HUES6 (cell line): Measurements from ENCODE around the gene CD4.

Experiments
- H3K27ac ChIP-seq: 2 replicates; pipeline ENCODE4 v1.7.0; 2013; ENCODE audit warnings: low read depth, mild to moderate bottlenecking, low read length, inconsistent platforms
- H3K27me3 ChIP-seq: 2 replicates; pipeline ENCODE4 v1.6.1; 2013; ENCODE audit warnings: low read length; ENCODE audit not compliant: control insufficient read depth, insufficient read depth
- H3K36me3 ChIP-seq: 2 replicates; pipeline ENCODE4 v1.6.1; 2013; ENCODE audit warnings: low read length; ENCODE audit not compliant: control insufficient read depth, insufficient read depth
- H3K4me1 ChIP-seq: 2 replicates; pipeline ENCODE4 v1.6.1; 2013; ENCODE audit warnings: low read length; ENCODE audit not compliant: control insufficient read depth, insufficient read depth
- H3K4me3 ChIP-seq: 2 replicates; pipeline ENCODE4 v1.5.1; 2013; ENCODE audit warnings: low read depth, low read length
- H3K9ac ChIP-seq: one replicate; pipeline ENCODE4 v1.6.1; 2013; ENCODE audit warnings: mild to moderate bottlenecking, low read length
- H3K9me3 ChIP-seq: 2 replicates; pipeline ENCODE4 v1.6.1; 2013; ENCODE audit warnings: low read depth, low read length; ENCODE audit not compliant: control insufficient read depth, insufficient read depth

Gene CD4

DNA sequence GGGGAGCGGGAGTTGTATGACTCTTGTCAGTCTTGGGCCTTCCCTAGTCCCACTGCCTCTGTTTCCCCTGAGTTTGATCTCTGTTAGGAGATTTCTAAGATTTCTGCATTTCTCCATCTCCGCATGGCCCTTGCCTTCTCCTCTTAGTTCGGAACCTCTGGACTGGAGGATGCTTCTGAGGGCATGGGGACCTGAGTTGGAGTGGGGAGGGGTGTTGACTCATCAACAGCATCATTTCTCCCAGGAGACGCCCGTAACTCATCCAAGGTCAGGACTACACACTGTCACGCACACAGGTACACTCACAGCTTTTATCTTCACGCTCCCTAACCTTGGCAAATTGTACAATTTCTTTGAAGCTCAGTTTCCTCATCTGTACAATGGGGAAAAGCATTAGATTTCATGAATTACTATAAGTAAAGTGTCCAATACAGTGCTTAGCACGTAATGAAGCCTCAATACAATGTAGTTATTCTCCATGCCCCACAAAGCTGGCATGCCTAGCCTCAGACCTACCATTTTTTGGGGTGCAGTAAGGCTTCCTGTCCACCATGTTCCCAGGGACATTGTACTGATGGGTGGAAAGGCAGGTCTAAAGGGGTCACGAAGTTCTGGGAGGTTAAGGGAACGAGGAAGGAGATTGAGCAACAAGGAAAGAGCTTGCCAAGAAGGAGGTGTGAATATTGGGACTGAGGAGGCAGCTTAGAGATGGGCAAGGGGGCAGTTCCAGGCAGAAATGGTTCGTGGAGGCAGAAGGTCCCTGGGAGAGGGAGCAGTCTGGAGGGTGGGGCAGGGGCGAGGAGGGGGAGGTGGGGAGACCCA lies 17.6 kb upstream of the CD4 start:
- Histone ChIP-seq H3K4me3 (no peak overlapping the region), H3K4me1 (peaks cover 35% of the 10 kb centered on the region), H3K27ac (no peak overlapping the region), H3K9me3 (no peaks in the 10 kb centered on the region), H3K27me3 (peaks cover 41% of the 10 kb centered on the region), H3K9ac (no peak overlapping the region), H3K36me3 (peaks cover 29% of the 10 kb centered on the region)

DNA sequence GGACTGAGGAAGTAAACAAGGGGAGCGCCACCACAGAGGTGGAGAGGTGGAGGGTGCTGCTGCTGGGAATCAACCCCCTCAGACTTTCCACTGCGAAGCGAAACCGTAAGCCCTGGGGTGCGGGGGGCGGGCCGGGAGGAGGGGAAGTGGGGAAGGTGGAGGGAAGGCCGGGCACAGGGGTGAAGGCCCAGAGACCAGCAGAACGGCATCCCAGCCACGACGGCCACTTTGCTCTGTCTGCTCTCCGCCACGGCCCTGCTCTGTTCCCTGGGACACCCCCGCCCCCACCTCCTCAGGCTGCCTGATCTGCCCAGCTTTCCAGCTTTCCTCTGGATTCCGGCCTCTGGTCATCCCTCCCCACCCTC lies 17.0 kb upstream of the CD4 start, which contains the start of gene LAG3:
Gene LAG3, plus strand, starts transcription at position 190 of the 365 bp plus-strand sequence. CDS start 333 bp downstream, outside the sequence.
- Histone ChIP-seq H3K36me3 (peaks cover 29% of the 10 kb centered on the region), H3K9ac (no peak within 1 kb of the TSS), H3K9me3 (no peaks in the 10 kb centered on the region), H3K4me3 (peak within 1 kb of the TSS; percentile 48), H3K27ac (no peak within 1 kb of the TSS), H3K27me3 (peaks cover 47% of the 10 kb centered on the region), H3K4me1 (peaks cover 35% of the 10 kb centered on the region)

DNA sequence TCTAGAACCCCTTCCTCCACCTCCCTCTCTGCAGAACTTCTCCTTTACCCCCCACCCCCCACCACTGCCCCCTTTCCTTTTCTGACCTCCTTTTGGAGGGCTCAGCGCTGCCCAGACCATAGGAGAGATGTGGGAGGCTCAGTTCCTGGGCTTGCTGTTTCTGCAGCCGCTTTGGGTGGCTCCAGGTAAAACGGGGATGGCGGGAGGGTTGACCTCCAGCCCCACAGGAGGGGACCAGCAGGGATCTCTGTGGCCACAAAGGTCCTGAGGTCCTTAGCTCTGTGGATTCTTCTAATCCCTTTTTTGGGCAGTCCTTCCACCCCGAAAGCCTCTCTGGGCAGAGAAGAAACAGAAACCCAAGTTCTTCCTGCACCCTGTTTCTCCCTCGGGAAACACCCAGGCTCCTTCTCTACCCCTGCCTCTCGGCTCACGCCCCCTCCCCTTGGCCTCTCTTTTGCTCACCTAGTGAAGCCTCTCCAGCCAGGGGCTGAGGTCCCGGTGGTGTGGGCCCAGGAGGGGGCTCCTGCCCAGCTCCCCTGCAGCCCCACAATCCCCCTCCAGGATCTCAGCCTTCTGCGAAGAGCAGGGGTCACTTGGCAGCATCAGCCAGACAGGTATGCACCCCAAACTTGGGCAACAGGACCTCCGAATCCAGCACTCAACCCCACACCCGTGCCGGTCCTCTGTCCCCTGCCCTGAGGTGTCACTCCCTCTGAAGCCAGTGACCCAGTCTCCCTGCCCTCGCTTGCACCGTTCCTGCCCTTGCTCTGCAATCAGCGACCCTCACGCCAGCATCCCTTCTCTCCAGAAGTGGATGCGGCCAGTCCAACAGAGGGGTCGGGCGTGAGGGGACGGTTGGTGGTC lies 16.4 kb upstream of the CD4 start:
- H3K9ac ChIP-seq: no peak overlapping the region
- peak overlapping the region; percentile 48 for H3K4me3 ChIP-seq
- peaks cover 53% of the 10 kb centered on the region for H3K27me3 ChIP-seq
- H3K9me3 ChIP-seq: no peaks in the 10 kb centered on the region
- H3K36me3 ChIP-seq: peaks cover 29% of the 10 kb centered on the region
- no peak overlapping the region for H3K27ac ChIP-seq
- peaks cover 39% of the 10 kb centered on the region for H3K4me1 ChIP-seq

DNA sequence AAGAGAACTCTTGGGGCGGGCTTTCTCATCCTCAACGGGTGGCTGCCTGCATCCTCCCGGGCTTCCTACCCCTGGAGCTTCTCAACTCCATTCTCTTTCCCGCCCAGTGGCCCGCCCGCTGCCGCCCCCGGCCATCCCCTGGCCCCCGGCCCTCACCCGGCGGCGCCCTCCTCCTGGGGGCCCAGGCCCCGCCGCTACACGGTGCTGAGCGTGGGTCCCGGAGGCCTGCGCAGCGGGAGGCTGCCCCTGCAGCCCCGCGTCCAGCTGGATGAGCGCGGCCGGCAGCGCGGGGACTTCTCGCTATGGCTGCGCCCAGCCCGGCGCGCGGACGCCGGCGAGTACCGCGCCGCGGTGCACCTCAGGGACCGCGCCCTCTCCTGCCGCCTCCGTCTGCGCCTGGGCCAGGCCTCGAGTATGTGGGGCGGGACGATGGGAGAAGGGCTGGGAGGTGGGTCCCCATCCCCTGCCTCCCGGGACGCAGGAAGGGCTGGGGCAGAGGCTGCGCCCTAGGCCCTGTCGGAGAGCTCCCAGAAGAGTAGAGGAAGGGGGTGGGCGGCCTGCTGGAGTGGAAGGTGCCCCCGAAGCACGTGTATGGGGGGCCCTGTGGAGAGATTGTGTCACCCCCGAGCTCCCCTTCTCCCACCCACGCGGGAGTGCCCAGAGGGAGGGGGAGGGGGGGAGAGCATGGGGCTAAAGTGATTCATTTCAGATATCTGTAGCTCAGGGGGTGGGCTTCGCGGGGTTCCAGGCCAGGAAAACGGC lies 15.6 kb upstream of the CD4 start:
- peaks cover 29% of the 10 kb centered on the region for H3K36me3 ChIP-seq
- H3K9ac ChIP-seq: peak overlapping the region; percentile 15
- H3K27ac ChIP-seq: no peak overlapping the region
- H3K4me1 ChIP-seq: peaks cover 33% of the 10 kb centered on the region
- peak overlapping the region; percentile 48 for H3K4me3 ChIP-seq
- peaks cover 59% of the 10 kb centered on the region for H3K27me3 ChIP-seq
- H3K9me3 ChIP-seq: no peaks in the 10 kb centered on the region

DNA sequence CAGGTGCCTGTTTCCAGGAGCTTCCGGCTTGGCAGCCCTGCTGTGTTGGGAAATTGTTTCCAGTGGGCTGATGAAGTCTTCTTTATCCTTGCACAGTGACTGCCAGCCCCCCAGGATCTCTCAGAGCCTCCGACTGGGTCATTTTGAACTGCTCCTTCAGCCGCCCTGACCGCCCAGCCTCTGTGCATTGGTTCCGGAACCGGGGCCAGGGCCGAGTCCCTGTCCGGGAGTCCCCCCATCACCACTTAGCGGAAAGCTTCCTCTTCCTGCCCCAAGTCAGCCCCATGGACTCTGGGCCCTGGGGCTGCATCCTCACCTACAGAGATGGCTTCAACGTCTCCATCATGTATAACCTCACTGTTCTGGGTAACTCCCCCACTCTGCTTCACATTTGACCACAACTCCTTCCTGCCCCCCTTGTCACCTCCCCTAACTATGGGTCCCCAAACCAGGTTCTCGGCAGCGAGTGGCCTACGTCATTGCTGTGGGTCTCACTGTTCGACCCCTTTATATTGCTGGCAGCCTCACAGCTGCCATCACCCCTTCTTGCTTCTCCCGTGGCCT lies 14.7 kb upstream of the CD4 start:
- peaks cover 59% of the 10 kb centered on the region for H3K27me3 ChIP-seq
- H3K9me3 ChIP-seq: no peaks in the 10 kb centered on the region
- no peak overlapping the region for H3K27ac ChIP-seq
- no peak overlapping the region for H3K9ac ChIP-seq
- H3K36me3 ChIP-seq: peaks cover 25% of the 10 kb centered on the region
- H3K4me1 ChIP-seq: peaks cover 28% of the 10 kb centered on the region
- H3K4me3 ChIP-seq: no peak overlapping the region

DNA sequence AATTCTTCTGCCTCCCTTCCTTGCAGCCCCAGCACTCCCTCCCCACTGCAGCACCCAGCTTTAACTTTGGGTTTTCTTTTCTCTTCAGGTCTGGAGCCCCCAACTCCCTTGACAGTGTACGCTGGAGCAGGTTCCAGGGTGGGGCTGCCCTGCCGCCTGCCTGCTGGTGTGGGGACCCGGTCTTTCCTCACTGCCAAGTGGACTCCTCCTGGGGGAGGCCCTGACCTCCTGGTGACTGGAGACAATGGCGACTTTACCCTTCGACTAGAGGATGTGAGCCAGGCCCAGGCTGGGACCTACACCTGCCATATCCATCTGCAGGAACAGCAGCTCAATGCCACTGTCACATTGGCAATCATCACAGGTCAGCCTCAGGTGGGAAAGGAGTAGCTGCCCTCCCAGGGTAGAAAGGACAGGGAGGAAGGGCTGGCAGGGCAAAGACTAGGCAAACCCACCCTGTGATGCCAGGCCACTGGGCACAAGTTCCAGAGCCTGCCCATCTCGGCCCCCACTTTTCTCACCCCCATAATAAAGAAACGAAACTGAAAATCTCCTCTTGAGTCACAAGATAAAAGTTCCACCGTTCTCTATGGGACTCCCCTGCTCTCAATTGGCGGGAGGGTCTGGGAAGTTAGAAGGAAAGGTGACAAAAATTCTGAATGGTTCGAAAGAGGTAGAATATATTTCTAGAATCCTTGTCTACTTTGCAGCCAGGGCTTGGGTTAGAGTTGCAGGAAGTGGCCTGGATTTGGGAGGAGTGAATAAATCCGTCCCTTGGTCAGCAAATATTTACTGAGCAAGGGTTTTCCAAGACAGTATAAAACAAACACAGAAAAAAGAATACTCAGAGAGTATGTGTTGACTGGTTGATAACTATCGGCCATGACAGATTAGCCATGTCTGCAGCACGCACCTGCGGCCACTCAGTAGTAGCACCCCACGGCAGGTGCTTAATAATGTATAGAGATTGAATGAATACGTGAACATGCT lies 13.8 kb upstream of the CD4 start:
- Histone ChIP-seq H3K36me3 (peaks cover 16% of the 10 kb centered on the region), H3K9ac (no peak overlapping the region), H3K27ac (no peak overlapping the region), H3K9me3 (no peaks in the 10 kb centered on the region), H3K4me3 (no peak overlapping the region), H3K4me1 (peaks cover 27% of the 10 kb centered on the region), H3K27me3 (peaks cover 59% of the 10 kb centered on the region)

DNA sequence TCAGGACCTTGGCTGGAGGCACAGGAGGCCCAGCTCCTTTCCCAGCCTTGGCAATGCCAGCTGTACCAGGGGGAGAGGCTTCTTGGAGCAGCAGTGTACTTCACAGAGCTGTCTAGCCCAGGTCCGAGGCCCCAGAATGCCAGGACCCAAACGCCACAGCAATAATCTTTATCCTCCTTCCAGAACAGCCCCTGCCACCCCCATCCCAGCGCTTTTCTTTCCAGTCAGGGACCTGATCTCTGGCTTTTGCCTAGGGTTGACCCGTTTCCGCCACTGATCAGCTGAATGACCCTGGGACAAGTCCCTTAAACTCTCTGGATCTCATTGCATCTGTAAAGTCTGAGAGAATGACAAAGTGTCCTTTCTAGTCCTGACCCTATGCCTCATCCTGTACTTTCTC lies 11.9 kb upstream of the CD4 start:
- Histone ChIP-seq H3K4me1 (peaks cover 19% of the 10 kb centered on the region), H3K4me3 (no peak overlapping the region)

DNA sequence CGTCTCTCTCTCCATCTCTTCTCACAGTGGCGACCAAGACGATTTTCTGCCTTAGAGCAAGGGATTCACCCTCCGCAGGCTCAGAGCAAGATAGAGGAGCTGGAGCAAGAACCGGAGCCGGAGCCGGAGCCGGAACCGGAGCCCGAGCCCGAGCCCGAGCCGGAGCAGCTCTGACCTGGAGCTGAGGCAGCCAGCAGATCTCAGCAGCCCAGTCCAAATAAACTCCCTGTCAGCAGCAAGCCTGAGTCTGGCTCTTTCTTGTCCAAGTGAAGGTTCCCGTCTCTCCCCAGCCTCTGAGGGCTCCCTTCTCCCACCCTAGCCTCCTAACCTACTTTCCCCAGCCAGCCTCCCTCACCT lies 11.1 kb upstream of the CD4 start:
- Histone ChIP-seq H3K9me3 (no peaks in the 10 kb centered on the region), H3K27me3 (peaks cover 45% of the 10 kb centered on the region), H3K4me3 (peak overlapping the region; percentile 66), H3K27ac (no peak overlapping the region), H3K36me3 (peaks cover 6% of the 10 kb centered on the region), H3K4me1 (peaks cover 11% of the 10 kb centered on the region), H3K9ac (peak overlapping the region; percentile 36)

More for the DNA sequence above, 11.9 kb upstream of the CD4 start:
- no peaks in the 10 kb centered on the region for H3K9me3 ChIP-seq
- H3K27me3 ChIP-seq: peaks cover 53% of the 10 kb centered on the region
- H3K9ac ChIP-seq: no peak overlapping the region
- H3K36me3 ChIP-seq: peaks cover 6% of the 10 kb centered on the region
- no peak overlapping the region for H3K27ac ChIP-seq

DNA sequence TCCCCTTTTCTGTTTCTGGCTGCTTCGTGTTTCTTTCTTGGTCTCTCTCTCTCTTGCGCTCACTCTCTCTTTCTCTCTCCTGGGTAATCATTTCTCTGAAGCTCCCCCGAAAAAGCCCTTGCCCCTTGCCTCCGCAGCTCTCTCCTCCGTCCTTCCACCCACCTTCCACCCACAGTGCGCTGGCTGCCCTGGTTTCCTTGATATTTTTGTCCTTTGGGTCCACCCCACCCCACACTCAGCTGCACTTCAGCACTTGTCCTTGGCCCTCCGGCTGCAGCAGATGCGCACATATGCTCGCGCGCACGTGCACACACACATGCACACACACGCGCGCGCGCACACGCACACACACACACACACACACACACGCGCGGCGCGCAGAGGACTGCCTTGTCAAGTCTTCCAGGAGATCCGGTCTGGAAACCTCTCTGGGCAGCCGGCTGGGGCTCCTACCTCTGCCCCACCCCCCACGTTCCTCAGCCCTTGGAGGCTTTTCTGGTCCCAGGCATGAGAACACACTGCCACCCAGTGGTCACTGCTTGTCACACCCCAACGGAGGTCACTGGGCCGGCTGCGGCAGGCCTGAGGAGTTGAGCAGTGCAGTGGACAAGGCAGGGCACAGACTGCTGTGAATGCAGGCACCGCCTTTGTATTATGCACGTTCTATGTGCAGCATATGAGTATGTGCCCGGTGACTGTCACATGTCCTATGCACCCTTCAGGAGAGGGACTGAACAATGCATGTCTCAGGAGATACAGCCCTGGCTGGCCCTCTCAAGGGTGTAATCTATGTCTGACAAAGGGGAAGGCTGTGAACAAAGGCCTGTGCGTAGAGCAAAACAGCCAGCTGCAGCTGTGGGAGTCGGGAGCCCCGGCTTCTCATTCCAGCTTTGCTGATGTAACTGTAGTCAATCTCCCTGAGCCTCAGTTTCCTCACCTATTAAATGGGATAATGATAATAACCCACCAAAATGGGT lies 10.5 kb upstream of the CD4 start:
- Histone ChIP-seq H3K4me1 (peaks cover 9% of the 10 kb centered on the region), H3K27ac (no peak overlapping the region)

More for the DNA sequence above, 10.5 kb upstream of the CD4 start:
- peaks cover 6% of the 10 kb centered on the region for H3K36me3 ChIP-seq
- peak overlapping the region; percentile 36 for H3K9ac ChIP-seq
- peak overlapping the region; percentile 66 for H3K4me3 ChIP-seq
- H3K9me3 ChIP-seq: no peaks in the 10 kb centered on the region
- H3K27me3 ChIP-seq: peaks cover 39% of the 10 kb centered on the region
